Neutrophil (primary cell): ENCODE data around the gene PXMP2.

Source experiments
- H3K27ac ChIP-seq: fragments of 200-600 bp; sonication (generic); 2 replicates; pipeline ENCODE4 v1.5.1; 2016; ENCODE audit warnings: mild to moderate bottlenecking, moderate library complexity
- H3K27me3 ChIP-seq: fragments of 200-600 bp; sonication (generic); 2 replicates; pipeline ENCODE4 v1.6.0; 2016; ENCODE audit warnings: mild to moderate bottlenecking
- H3K36me3 ChIP-seq: fragments of 200-600 bp; sonication (generic); 2 replicates; pipeline ENCODE4 v1.5.1; 2017
- H3K4me1 ChIP-seq, 2 experiments: fragments of 200-600 bp in 1 of 2; sonication (generic) in 1 of 2; 1 replicate in 1 of 2; 2 replicates in 1 of 2; pipeline versions ENCODE4 v1.5.1 to v1.6.1; 2013 to 2016; ENCODE audit warnings: low read depth in 1 of 2, low read length in 1 of 2, mild to moderate bottlenecking in 1 of 2, moderate library complexity in 1 of 2; ENCODE audit not compliant: control insufficient read depth in 1 of 2, insufficient read depth in 1 of 2
- H3K4me3 ChIP-seq, 2 experiments: fragments of 200-600 bp in 1 of 2; sonication (generic) in 1 of 2; 1 replicate in 1 of 2; 2 replicates in 1 of 2; pipeline ENCODE4 v1.5.1; 2013 to 2016; ENCODE audit warnings: low read depth in 1 of 2, low read length in 1 of 2, mild to moderate bottlenecking in 1 of 2, moderate library complexity in 1 of 2
- H3K9me3 ChIP-seq: fragments of 200-600 bp; sonication (generic); 2 replicates; pipeline ENCODE4 v1.5.1; 2016
- TF ChIP-seq, protein P1 (sequence below): fragments of 200-600 bp; sonication (generic); IDR thresholded peaks from 2 replicates; pipeline ENCODE4 v1.5.1; 2016; ENCODE audit warnings: antibody characterized with exemption

The PXMP2 gene

DNA sequence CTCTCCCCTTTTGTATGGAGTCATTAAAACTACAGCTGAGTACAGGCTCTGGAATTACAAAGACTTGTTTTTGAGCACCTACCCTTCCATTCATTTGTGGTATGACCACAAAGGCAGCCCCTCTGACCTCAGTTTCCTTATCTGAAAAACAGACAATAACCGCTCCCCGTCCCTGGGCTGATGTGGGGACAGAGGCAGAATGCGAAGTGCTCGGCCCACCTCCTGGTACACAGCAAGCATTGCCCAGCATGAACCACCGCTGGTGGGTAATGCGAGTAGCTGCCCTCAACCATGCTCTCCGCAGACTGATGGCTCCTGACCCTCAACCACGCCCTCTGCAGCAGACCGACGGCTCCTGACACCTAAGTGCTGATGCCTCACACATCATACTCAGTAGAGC lies 46.5 kb upstream of the PXMP2 start:
- Histone ChIP-seq H3K9me3 (no peaks in the 10 kb centered on the region), H3K27me3 (no peaks in the 10 kb centered on the region), H3K4me3 (no peak overlapping the region), H3K4me1 (no peaks in the 10 kb centered on the region), H3K36me3 (peaks cover 89% of the 10 kb centered on the region), H3K27ac (no peak overlapping the region)
- TF ChIP-seq, protein P1, sequence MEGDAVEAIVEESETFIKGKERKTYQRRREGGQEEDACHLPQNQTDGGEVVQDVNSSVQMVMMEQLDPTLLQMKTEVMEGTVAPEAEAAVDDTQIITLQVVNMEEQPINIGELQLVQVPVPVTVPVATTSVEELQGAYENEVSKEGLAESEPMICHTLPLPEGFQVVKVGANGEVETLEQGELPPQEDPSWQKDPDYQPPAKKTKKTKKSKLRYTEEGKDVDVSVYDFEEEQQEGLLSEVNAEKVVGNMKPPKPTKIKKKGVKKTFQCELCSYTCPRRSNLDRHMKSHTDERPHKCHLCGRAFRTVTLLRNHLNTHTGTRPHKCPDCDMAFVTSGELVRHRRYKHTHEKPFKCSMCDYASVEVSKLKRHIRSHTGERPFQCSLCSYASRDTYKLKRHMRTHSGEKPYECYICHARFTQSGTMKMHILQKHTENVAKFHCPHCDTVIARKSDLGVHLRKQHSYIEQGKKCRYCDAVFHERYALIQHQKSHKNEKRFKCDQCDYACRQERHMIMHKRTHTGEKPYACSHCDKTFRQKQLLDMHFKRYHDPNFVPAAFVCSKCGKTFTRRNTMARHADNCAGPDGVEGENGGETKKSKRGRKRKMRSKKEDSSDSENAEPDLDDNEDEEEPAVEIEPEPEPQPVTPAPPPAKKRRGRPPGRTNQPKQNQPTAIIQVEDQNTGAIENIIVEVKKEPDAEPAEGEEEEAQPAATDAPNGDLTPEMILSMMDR, result no peak

DNA sequence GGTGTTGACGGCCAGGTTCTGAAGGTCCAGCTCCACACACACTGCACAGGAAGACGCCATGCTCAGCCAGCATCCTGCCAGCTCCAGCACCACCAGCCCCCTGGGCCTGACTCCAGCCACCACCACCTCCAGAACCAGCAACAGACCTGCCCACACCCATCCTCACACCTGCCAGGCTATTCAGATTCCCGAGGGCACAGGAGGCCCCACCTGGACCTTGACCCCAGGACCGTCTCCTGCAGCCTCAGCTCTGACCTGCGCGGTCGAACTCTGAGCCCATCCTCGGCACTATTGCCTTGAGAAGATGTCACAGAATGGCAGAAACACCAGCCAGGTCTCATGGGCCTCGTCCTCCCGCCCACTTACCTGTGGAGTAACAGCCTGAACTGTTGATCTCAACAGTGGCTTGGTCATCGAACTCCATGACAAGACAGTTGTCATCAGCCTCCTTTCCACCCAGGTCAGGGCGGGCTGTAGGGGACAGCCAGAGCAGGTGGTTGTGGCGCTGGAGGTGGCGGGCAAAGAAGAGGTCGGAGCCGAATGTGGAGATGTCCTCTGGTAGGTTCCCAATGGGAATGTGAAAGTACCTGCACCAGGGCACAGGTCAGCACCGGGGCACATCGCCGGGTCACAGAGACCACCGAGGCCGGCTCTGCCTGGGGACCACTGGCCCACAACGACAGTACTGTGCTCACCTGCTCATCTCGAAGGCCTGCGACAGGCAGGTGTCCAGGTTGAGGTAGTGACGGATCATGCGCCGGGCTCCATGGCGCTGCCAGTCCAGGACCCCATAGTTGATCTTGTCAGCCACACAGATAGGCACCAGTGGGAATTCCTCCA lies 45.4 kb upstream of the PXMP2 start:
- H3K4me3 ChIP-seq, result no peak overlapping the region
- TF ChIP-seq, protein P1, result no peak
- peaks cover 91% of the 10 kb centered on the region for H3K36me3 ChIP-seq
- no peaks in the 10 kb centered on the region for H3K9me3 ChIP-seq
- no peaks in the 10 kb centered on the region for H3K4me1 ChIP-seq
- no peak overlapping the region for H3K27ac ChIP-seq
- no peaks in the 10 kb centered on the region for H3K27me3 ChIP-seq

DNA sequence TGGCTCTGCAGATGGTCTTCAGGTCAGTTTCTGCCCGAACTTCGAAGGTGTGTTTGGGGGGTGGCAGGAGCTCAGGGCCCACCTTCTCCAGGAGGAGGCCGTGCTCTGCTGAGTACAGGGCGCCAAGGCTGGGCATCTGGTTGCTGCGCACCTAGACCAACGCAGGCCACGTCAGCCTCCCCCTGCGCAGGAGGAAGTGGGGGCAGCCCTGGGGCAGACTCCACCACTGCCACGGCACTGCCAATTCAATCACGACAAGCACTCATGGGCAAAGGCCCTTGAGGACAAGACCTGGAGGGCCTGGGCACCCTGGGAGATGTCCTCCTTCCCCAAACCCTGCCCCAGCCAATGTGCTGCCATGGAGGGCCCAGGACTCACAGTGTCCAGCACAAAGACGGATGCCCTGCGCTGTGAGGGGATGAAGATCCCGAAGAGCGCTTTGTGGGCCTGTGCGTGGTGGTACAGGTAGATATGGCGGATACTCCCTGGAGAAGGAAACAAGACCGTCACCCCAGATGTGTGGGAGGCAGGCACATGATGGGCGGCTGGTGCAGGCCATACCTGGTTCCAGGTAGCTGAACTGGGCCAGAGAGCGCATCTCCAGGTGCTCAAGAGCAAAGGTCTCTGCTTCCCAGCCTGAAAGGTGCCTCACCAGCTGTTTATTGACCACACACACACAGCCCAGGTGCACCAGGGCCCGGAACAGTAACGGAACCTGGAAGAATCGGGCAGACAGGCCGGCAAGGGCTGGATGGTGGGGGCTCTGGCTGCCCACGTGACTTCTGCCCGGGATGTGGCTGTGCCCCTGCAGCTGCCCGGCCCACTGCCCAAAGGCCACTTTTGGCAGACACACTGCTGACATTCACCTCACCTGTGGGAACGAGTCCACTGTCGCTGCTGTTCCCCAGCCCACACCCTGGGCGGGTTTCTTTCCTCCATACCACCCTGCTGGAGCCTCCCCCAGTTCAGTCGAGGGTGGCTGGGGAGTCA lies 44.2 kb upstream of the PXMP2 start:
- H3K4me1 ChIP-seq, result no peaks in the 10 kb centered on the region
- TF ChIP-seq, protein P1, result no peak
- no peak overlapping the region for H3K4me3 ChIP-seq
- H3K27ac ChIP-seq, result no peak overlapping the region
- no peaks in the 10 kb centered on the region for H3K9me3 ChIP-seq
- peaks cover 91% of the 10 kb centered on the region for H3K36me3 ChIP-seq
- no peaks in the 10 kb centered on the region for H3K27me3 ChIP-seq

DNA sequence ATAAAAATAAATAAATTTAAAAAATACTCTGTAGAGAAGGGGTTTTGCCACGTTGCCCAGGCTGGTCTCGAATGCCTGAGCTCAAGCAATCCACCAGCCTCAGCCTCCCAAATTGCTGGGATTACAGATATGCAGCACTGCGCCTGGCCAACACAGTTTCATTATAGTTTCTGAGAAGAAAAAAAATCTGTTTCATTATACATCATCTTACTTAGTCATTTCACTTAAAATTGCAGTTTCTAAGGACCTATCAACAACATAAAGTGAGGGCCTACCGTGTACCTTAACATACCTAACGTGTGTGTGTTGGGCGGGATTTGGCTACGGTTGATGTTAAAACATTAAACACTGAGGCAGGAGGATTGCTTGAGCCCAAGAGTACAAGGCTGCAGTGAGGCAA lies 40.5 kb upstream of the PXMP2 start:
- Histone ChIP-seq H3K27me3 (no peaks in the 10 kb centered on the region), H3K36me3 (peaks cover 90% of the 10 kb centered on the region), H3K4me1 (no peaks in the 10 kb centered on the region), H3K27ac (no peak overlapping the region), H3K4me3 (no peak overlapping the region), H3K9me3 (no peaks in the 10 kb centered on the region)
- TF ChIP-seq, protein P1, result no peak

DNA sequence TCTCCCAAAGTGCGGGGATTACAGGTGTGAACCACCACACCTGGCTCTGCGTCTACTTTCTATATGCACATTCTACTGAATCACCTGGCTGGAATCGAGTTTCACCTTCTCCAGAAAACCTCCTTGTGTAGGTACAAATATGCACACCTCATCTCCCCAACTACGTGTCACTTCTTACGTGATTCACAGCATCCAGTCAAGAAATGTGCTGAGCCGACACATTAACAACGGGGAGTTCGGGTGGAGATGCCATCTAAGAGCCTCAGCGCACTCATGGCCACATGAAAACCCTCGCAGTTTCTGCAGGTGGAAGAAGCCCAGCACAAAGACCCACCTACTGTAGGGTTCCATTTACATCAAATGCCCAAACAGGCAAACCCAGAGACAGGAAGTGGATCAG lies 39.5 kb upstream of the PXMP2 start:
- no peak overlapping the region for H3K4me3 ChIP-seq
- H3K9me3 ChIP-seq, result no peaks in the 10 kb centered on the region
- no peaks in the 10 kb centered on the region for H3K4me1 ChIP-seq
- TF ChIP-seq, protein P1, result no peak
- no peak overlapping the region for H3K27ac ChIP-seq
- no peaks in the 10 kb centered on the region for H3K27me3 ChIP-seq
- H3K36me3 ChIP-seq, result peaks cover 85% of the 10 kb centered on the region
